Measurements from ENCODE around the gene CHURC1.
A peak's percentile ranks its signal among the peaks of the same experiment; 100 is the strongest.
"Not testable (repeated sequence)": the region's sequence is repeated elsewhere in the genome, so short reads cannot be mapped to it uniquely, and the experiment has no call there.

CHURC1 gene

GRCh38 chr14:64912261-64912660 is 2.0 kb upstream of the CHURC1 start:
- no peak for DNase-seq

- DNase-seq, result not testable (repeated sequence)
These were observed 778 bp upstream of the CHURC1 start for GRCh38 chr14:64913477-64913876.

- DNase-seq, result no peak
These were observed 772 bp downstream of the CHURC1 start for GRCh38 chr14:64915029-64915424.

GRCh38 chr14:64915797-64916196 is 1.5 kb downstream of the CHURC1 start:
- no peak for DNase-seq

GRCh38 chr14:64918216-64918615 is 4.0 kb downstream of the CHURC1 start:
- DNase-seq, result no peak

GRCh38 chr14:64919215-64919614 is 5.0 kb downstream of the CHURC1 start:
- no peak for DNase-seq

GRCh38 chr14:64919618-64920017 is 5.4 kb downstream of the CHURC1 start:
- DNase-seq, result no peak

- DNase-seq, result no peak
These were observed 6.2 kb downstream of the CHURC1 start for GRCh38 chr14:64920465-64920864.

- no peak for DNase-seq
These were observed 8.8 kb downstream of the CHURC1 start for GRCh38 chr14:64923015-64923414.

GRCh38 chr14:64926398-64926995 is 12.2 kb downstream of the CHURC1 start:
- DNase-seq, result no peak

GRCh38 chr14:64927031-64927430 is 12.8 kb downstream of the CHURC1 start:
- DNase-seq, result no peak

GRCh38 chr14:64928239-64929013 is 14.2 kb downstream of the CHURC1 start:
- DNase-seq, result peak; percentile 37

GRCh38 chr14:64929014-64929359 is 14.7 kb downstream of the CHURC1 start:
- no peak for DNase-seq

- DNase-seq, result no peak
These were observed 16.0 kb downstream of the CHURC1 start for GRCh38 chr14:64930085-64930843.

GRCh38 chr14:64931123-64931522 is 16.9 kb downstream of the CHURC1 start:
- DNase-seq, result no peak

GRCh38 chr14:64932231-64932630 is 18.0 kb downstream of the CHURC1 start:
- DNase-seq, result no peak

GRCh38 chr14:64934338-64934929 is 20.2 kb downstream of the CHURC1 start:
- DNase-seq, result no peak

GRCh38 chr14:64935508-64935907 is 21.3 kb downstream of the CHURC1 start:
- DNase-seq, result peak; percentile 12

GRCh38 chr14:64937171-64937820 is 23.0 kb downstream of the CHURC1 start:
- DNase-seq, result no peak

- no peak for DNase-seq
These were observed 23.6 kb downstream of the CHURC1 start for GRCh38 chr14:64937821-64938193.

GRCh38 chr14:64938972-64939816 is 24.9 kb downstream of the CHURC1 start:
- no peak for DNase-seq

GRCh38 chr14:64939817-64940190 is 25.5 kb downstream of the CHURC1 start:
- DNase-seq, result no peak

All from CD4-positive, alpha-beta T cell treated with Interleukin-4 for 4 hours (primary cell).